HG03439 (cell line): ENCODE data around the gene TIMM22.
"Not testable (repeated sequence)": the region's sequence is repeated elsewhere in the genome, so short reads cannot be mapped to it uniquely, and the experiment has no call there.

ENCODE experiments used
- ATAC-seq: cut with Tn5 transposase; IDR thresholded peaks from one replicate; pipeline ENCODE4 v1.9.1; 2021; ENCODE audit warnings: mild to moderate bottlenecking, moderate library complexity; ENCODE audit not compliant: unreplicated experiment

The TIMM22 gene

GRCh38 chr17:996554-997344 is at the start of gene TIMM22:
Gene TIMM22, plus strand, starts transcription at chr17:997129. Its CDS starts 14 bp downstream, at chr17:997143.
- ATAC-seq, result peak; percentile 91

- ATAC-seq, result no peak
These were observed 48.6 kb upstream of the TIMM22 start for GRCh38 chr17:948284-948852.

GRCh38 chr17:949623-950303 is 47.2 kb upstream of the TIMM22 start:
- ATAC-seq, result no peak

GRCh38 chr17:951325-952132 is 45.4 kb upstream of the TIMM22 start:
- no peak for ATAC-seq

- ATAC-seq, result not testable (repeated sequence)
These were observed 44.3 kb upstream of the TIMM22 start for GRCh38 chr17:952592-952991.

- ATAC-seq, result no peak
These were observed 43.2 kb upstream of the TIMM22 start for GRCh38 chr17:953767-954166.

- no peak for ATAC-seq
These were observed 42.3 kb upstream of the TIMM22 start for GRCh38 chr17:954431-955164.

GRCh38 chr17:956905-957304 is 40.0 kb upstream of the TIMM22 start:
- ATAC-seq, result no peak

- ATAC-seq, result no peak
These were observed 39.0 kb upstream of the TIMM22 start for GRCh38 chr17:957856-958421.

GRCh38 chr17:958712-959451 is 38.0 kb upstream of the TIMM22 start:
- no peak for ATAC-seq

- ATAC-seq, result no peak
These were observed 34.8 kb upstream of the TIMM22 start for GRCh38 chr17:962166-962565.

- ATAC-seq, result no peak
These were observed 34.3 kb upstream of the TIMM22 start for GRCh38 chr17:962670-963069.

GRCh38 chr17:964876-965275 is 32.1 kb upstream of the TIMM22 start:
- ATAC-seq, result no peak

- no peak for ATAC-seq
These were observed 31.5 kb upstream of the TIMM22 start for GRCh38 chr17:965311-965989.

- ATAC-seq, result no peak
These were observed 29.8 kb upstream of the TIMM22 start for GRCh38 chr17:967122-967521.

GRCh38 chr17:968812-969730 is 27.9 kb upstream of the TIMM22 start:
- ATAC-seq, result no peak

- no peak for ATAC-seq
These were observed 27.0 kb upstream of the TIMM22 start for GRCh38 chr17:969811-970355.

- no peak for ATAC-seq
These were observed 26.6 kb upstream of the TIMM22 start for GRCh38 chr17:970364-970763.
